ENCODE data around the gene LAMTOR1.

Gene LAMTOR1

GRCh38 chr11:72120930-72121329 is 17.8 kb upstream of the LAMTOR1 start:
- no peak overlapping the region for H4K8ac ChIP-seq (ENCODE audit: low read length)
- H3K4me3 ChIP-seq (ENCODE audit: insufficient read depth in 1 of 2, low read depth in 1 of 2, low read length in 2 of 2): no peak overlapping the region
- no peak overlapping the region for H3K4ac ChIP-seq (ENCODE audit: low read depth in 1 of 2, low read length in 2 of 2)
- no peak overlapping the region for H3K23ac ChIP-seq (ENCODE audit: low read length in 2 of 2)
- no peaks in the 10 kb centered on the region for H3K9me3 ChIP-seq (ENCODE audit: control insufficient read depth, low read length)
- no peak overlapping the region for H2BK15ac ChIP-seq (ENCODE audit: low read depth, poor library complexity, severe bottlenecking)
- H2BK12ac ChIP-seq (ENCODE audit: low read length in 2 of 2): no peak overlapping the region
- no peak overlapping the region for H3K14ac ChIP-seq (ENCODE audit: low read length in 2 of 2)
- peaks cover 0 to 18% of the 10 kb centered on the region in 2 experiments for H3K36me3 ChIP-seq (ENCODE audit: control insufficient read depth in 1 of 2, insufficient read depth in 2 of 2, low read depth in 1 of 2, low read length in 2 of 2)
- no peaks in the 10 kb centered on the region for H3K27me3 ChIP-seq (ENCODE audit: control insufficient read depth in 1 of 2, insufficient read depth in 1 of 2, low read length in 2 of 2)
- no peak overlapping the region for H3K27ac ChIP-seq (ENCODE audit: low read length, poor library complexity, severe bottlenecking)
- H3K4me1 ChIP-seq (ENCODE audit: control insufficient read depth, insufficient read depth, low read depth, low read length): no peaks in the 10 kb centered on the region
- H4K91ac ChIP-seq (ENCODE audit: low read length): no peak overlapping the region
- H2AFZ ChIP-seq (ENCODE audit: low read depth, low read length): no peak overlapping the region
- H3K4me2 ChIP-seq (ENCODE audit: low read length, poor library complexity, severe bottlenecking): no peak overlapping the region
- no peak overlapping the region for H3K18ac ChIP-seq (ENCODE audit: low read depth in 1 of 2, low read length in 2 of 2)
- H2AK5ac ChIP-seq (ENCODE audit: low read length, severe bottlenecking): no peak overlapping the region
- no peaks in the 10 kb centered on the region for H3K79me1 ChIP-seq (replicated peaks; ENCODE audit: low read length, poor library complexity, severe bottlenecking)
- H2BK120ac ChIP-seq (ENCODE audit: low read depth, low read length): no peak overlapping the region
- WGBS: 88% methylated on average over 2 of the region's 2 CpGs
- no peak overlapping the region for H3K9ac ChIP-seq (ENCODE audit: low read length)
- no peak for DNase-seq
- H2BK5ac ChIP-seq (ENCODE audit: low read depth, low read length, poor library complexity, severe bottlenecking): no peak overlapping the region

GRCh38 chr11:72119198-72119597 is 16.1 kb upstream of the LAMTOR1 start:
- no peaks in the 10 kb centered on the region for H3K27me3 ChIP-seq (ENCODE audit: control insufficient read depth in 1 of 2, insufficient read depth in 1 of 2, low read length in 2 of 2)
- H3K9ac ChIP-seq (ENCODE audit: low read length): no peak overlapping the region
- no peak for DNase-seq
- H3K18ac ChIP-seq (ENCODE audit: low read depth in 1 of 2, low read length in 2 of 2): no peak overlapping the region
- H3K23ac ChIP-seq (ENCODE audit: low read length in 2 of 2): no peak overlapping the region
- no peaks in the 10 kb centered on the region for H3K9me3 ChIP-seq (ENCODE audit: control insufficient read depth, low read length)
- no peak overlapping the region for H4K91ac ChIP-seq (ENCODE audit: low read length)
- no peak overlapping the region for H4K8ac ChIP-seq (ENCODE audit: low read length)
- H2BK15ac ChIP-seq (ENCODE audit: low read depth, poor library complexity, severe bottlenecking): no peak overlapping the region
- no peaks in the 10 kb centered on the region for H3K79me1 ChIP-seq (replicated peaks; ENCODE audit: low read length, poor library complexity, severe bottlenecking)
- H3K4me2 ChIP-seq (ENCODE audit: low read length, poor library complexity, severe bottlenecking): no peak overlapping the region
- 93% methylated on average over 5 of the region's 6 CpGs for WGBS
- no peak overlapping the region for H2AK5ac ChIP-seq (ENCODE audit: low read length, severe bottlenecking)
- no peak overlapping the region for H3K27ac ChIP-seq (ENCODE audit: low read length, poor library complexity, severe bottlenecking)
- H3K36me3 ChIP-seq (ENCODE audit: control insufficient read depth in 1 of 2, insufficient read depth in 2 of 2, low read depth in 1 of 2, low read length in 2 of 2): peaks cover 0 to 18% of the 10 kb centered on the region in 2 experiments
- H3K4ac ChIP-seq (ENCODE audit: low read depth in 1 of 2, low read length in 2 of 2): peak overlapping the region in 1 of 2 experiments; percentile 38
- H2BK12ac ChIP-seq (ENCODE audit: low read length in 2 of 2): no peak overlapping the region
- H3K4me3 ChIP-seq (ENCODE audit: insufficient read depth in 1 of 2, low read depth in 1 of 2, low read length in 2 of 2): no peak overlapping the region
- H2AFZ ChIP-seq (ENCODE audit: low read depth, low read length): no peak overlapping the region
- peak overlapping the region in 1 of 2 experiments; percentile 76 for H3K14ac ChIP-seq (ENCODE audit: low read length in 2 of 2)
- H3K4me1 ChIP-seq (ENCODE audit: control insufficient read depth, insufficient read depth, low read depth, low read length): no peaks in the 10 kb centered on the region
- H2BK120ac ChIP-seq (ENCODE audit: low read depth, low read length): no peak overlapping the region
- H2BK5ac ChIP-seq (ENCODE audit: low read depth, low read length, poor library complexity, severe bottlenecking): no peak overlapping the region

GRCh38 chr11:72116019-72116755 is 13.1 kb upstream of the LAMTOR1 start:
- H2BK12ac ChIP-seq (ENCODE audit: low read length in 2 of 2): peak overlapping the region in 1 of 2 experiments; percentile 38
- no peak overlapping the region for H3K18ac ChIP-seq (ENCODE audit: low read depth in 1 of 2, low read length in 2 of 2)
- 84% methylated on average over 6 of the region's 6 CpGs for WGBS
- H3K23ac ChIP-seq (ENCODE audit: low read length in 2 of 2): no peak overlapping the region
- H3K4me1 ChIP-seq (ENCODE audit: control insufficient read depth, insufficient read depth, low read depth, low read length): peaks cover 2% of the 10 kb centered on the region
- H3K14ac ChIP-seq (ENCODE audit: low read length in 2 of 2): no peak overlapping the region
- peaks cover 0 to 15% of the 10 kb centered on the region in 2 experiments for H3K36me3 ChIP-seq (ENCODE audit: control insufficient read depth in 1 of 2, insufficient read depth in 2 of 2, low read depth in 1 of 2, low read length in 2 of 2)
- no peaks in the 10 kb centered on the region for H3K27me3 ChIP-seq (ENCODE audit: control insufficient read depth in 1 of 2, insufficient read depth in 1 of 2, low read length in 2 of 2)
- no peak overlapping the region for H2BK15ac ChIP-seq (ENCODE audit: low read depth, poor library complexity, severe bottlenecking)
- no peaks in the 10 kb centered on the region for H3K9me3 ChIP-seq (ENCODE audit: control insufficient read depth, low read length)
- H2BK5ac ChIP-seq (ENCODE audit: low read depth, low read length, poor library complexity, severe bottlenecking): no peak overlapping the region
- no peaks in the 10 kb centered on the region for H3K79me1 ChIP-seq (replicated peaks; ENCODE audit: low read length, poor library complexity, severe bottlenecking)
- peak overlapping the region in 1 of 2 experiments; percentile 50 for H3K4me3 ChIP-seq (ENCODE audit: insufficient read depth in 1 of 2, low read depth in 1 of 2, low read length in 2 of 2)
- no peak overlapping the region for H3K4me2 ChIP-seq (ENCODE audit: low read length, poor library complexity, severe bottlenecking)
- H2AFZ ChIP-seq (ENCODE audit: low read depth, low read length): no peak overlapping the region
- DNase-seq: no peak
- H3K9ac ChIP-seq (ENCODE audit: low read length): no peak overlapping the region
- no peak overlapping the region for H3K4ac ChIP-seq (ENCODE audit: low read depth in 1 of 2, low read length in 2 of 2)
- no peak overlapping the region for H2AK5ac ChIP-seq (ENCODE audit: low read length, severe bottlenecking)
- H4K8ac ChIP-seq (ENCODE audit: low read length): no peak overlapping the region
- H2BK120ac ChIP-seq (ENCODE audit: low read depth, low read length): no peak overlapping the region
- no peak overlapping the region for H4K91ac ChIP-seq (ENCODE audit: low read length)
- no peak overlapping the region for H3K27ac ChIP-seq (ENCODE audit: low read length, poor library complexity, severe bottlenecking)

GRCh38 chr11:72114570-72114969 is 11.5 kb upstream of the LAMTOR1 start:
- peak overlapping the region in 1 of 2 experiments; percentile 50 for H3K4me3 ChIP-seq (ENCODE audit: insufficient read depth in 1 of 2, low read depth in 1 of 2, low read length in 2 of 2)
- peak overlapping the region; percentile 95 for H3K9ac ChIP-seq (ENCODE audit: low read length)
- peaks cover 9 to 18% of the 10 kb centered on the region in 2 experiments for H3K36me3 ChIP-seq (ENCODE audit: control insufficient read depth in 1 of 2, insufficient read depth in 2 of 2, low read depth in 1 of 2, low read length in 2 of 2)
- no peak overlapping the region for H3K18ac ChIP-seq (ENCODE audit: low read depth in 1 of 2, low read length in 2 of 2)
- H3K4ac ChIP-seq (ENCODE audit: low read depth in 1 of 2, low read length in 2 of 2): no peak overlapping the region
- no peaks in the 10 kb centered on the region for H3K79me1 ChIP-seq (replicated peaks; ENCODE audit: low read length, poor library complexity, severe bottlenecking)
- H2AFZ ChIP-seq (ENCODE audit: low read depth, low read length): no peak overlapping the region
- H3K27ac ChIP-seq (ENCODE audit: low read length, poor library complexity, severe bottlenecking): no peak overlapping the region
- H2BK5ac ChIP-seq (ENCODE audit: low read depth, low read length, poor library complexity, severe bottlenecking): no peak overlapping the region
- H2BK15ac ChIP-seq (ENCODE audit: low read depth, poor library complexity, severe bottlenecking): no peak overlapping the region
- peaks cover 2% of the 10 kb centered on the region for H3K4me1 ChIP-seq (ENCODE audit: control insufficient read depth, insufficient read depth, low read depth, low read length)
- no peak overlapping the region for H2BK120ac ChIP-seq (ENCODE audit: low read depth, low read length)
- H3K23ac ChIP-seq (ENCODE audit: low read length in 2 of 2): no peak overlapping the region
- no peak for DNase-seq
- H3K27me3 ChIP-seq (ENCODE audit: control insufficient read depth in 1 of 2, insufficient read depth in 1 of 2, low read length in 2 of 2): no peaks in the 10 kb centered on the region
- no peak overlapping the region for H2AK5ac ChIP-seq (ENCODE audit: low read length, severe bottlenecking)
- H3K9me3 ChIP-seq (ENCODE audit: control insufficient read depth, low read length): no peaks in the 10 kb centered on the region
- H4K91ac ChIP-seq (ENCODE audit: low read length): no peak overlapping the region
- 97% methylated on average over 1 of the region's 1 CpG for WGBS
- H4K8ac ChIP-seq (ENCODE audit: low read length): no peak overlapping the region
- no peak overlapping the region for H2BK12ac ChIP-seq (ENCODE audit: low read length in 2 of 2)
- no peak overlapping the region for H3K4me2 ChIP-seq (ENCODE audit: low read length, poor library complexity, severe bottlenecking)
- no peak overlapping the region for H3K14ac ChIP-seq (ENCODE audit: low read length in 2 of 2)
